ENCODE results near the gene AGXT2.
A peak's percentile ranks its signal among the peaks of the same experiment; 100 is the strongest.

- no peak for TF ChIP-seq CTCF (IDR thresholded peaks at IDR 0.05; ENCODE audit: low read depth, low read length, missing input control)
- TF ChIP-seq RAD21 (IDR thresholded peaks at IDR 0.05) = peak in 1 of 2 donors; percentile 42
- peak; percentile 37 for TF ChIP-seq HNF4G (IDR thresholded peaks at IDR 0.05)
- peak; percentile 9 for TF ChIP-seq ATF3 (IDR thresholded peaks at IDR 0.05)
- peak; percentile 32 to 55 for TF ChIP-seq JUND (IDR thresholded peaks at IDR 0.05)
- no peak for TF ChIP-seq TAF1 (conservative IDR thresholded peaks at IDR 0.05)
- TF ChIP-seq MAX (IDR thresholded peaks at IDR 0.05) = peak; percentile 52
- TF ChIP-seq REST (IDR thresholded peaks at IDR 0.05) = no peak
- peak; percentile 26 for TF ChIP-seq SP1 (IDR thresholded peaks at IDR 0.05)
- TF ChIP-seq YY1 (IDR thresholded peaks at IDR 0.05) = peak; percentile 39
- TF ChIP-seq FOXA1 (IDR thresholded peaks at IDR 0.05) = peak; percentile 34
Observed at GRCh38 chr5:35026280-35026840, 21.4 kb downstream of the AGXT2 start.
